Measurements from ENCODE around the gene DEFB129. TPM values are rescaled to one million over a fixed set of nuclear protein-coding genes. Genes with fewer than 3 reads are reported as not detected.

Gene DEFB129
- total RNA-seq, 1 experiment from 2014 or later = not detected

- peaks cover 3% of the 10 kb centered on the region; the same call in 1 of the 2 replicates for H3K27me3 ChIP-seq (ENCODE audit: insufficient read depth, low read length)
These were observed 10.4 kb downstream of the DEFB129 start for GRCh38 chr20:237489-237888.

More at GRCh38 chr20:237489-237888, 10.4 kb downstream of the DEFB129 start:
- WGBS (ENCODE audit: extremely low coverage, insufficient read length, low lambda C conversion rate) = no CpG with 5 or more reads among the region's 4 CpGs
- H2BK20ac ChIP-seq (ENCODE audit: low read depth, low read length, poor library complexity, severe bottlenecking) = no peak overlapping the region
- no peak overlapping the region for H4K8ac ChIP-seq (replicated peaks; ENCODE audit: insufficient read length, low read depth, low read length)
- no peak overlapping the region for H3K4me2 ChIP-seq (ENCODE audit: insufficient read depth, insufficient read length, low read length)
- no peak overlapping the region for H3K14ac ChIP-seq (ENCODE audit: insufficient read depth, low read length)
- H3K27me3 Mint-ChIP-seq (ENCODE audit: low read depth) = peaks cover 93% of the 10 kb centered on the region
- H3K23ac ChIP-seq (ENCODE audit: insufficient read length, low read depth, low read length) = no peak overlapping the region
- H3K27ac Mint-ChIP-seq = no peak overlapping the region
- H2AK5ac ChIP-seq (ENCODE audit: insufficient read length, low read length) = no peak overlapping the region
- H2AFZ ChIP-seq (ENCODE audit: low read length) = no peak overlapping the region
- H3K4me1 ChIP-seq (ENCODE audit: insufficient read depth, low read length) = no peaks in the 10 kb centered on the region
- H3K23me2 ChIP-seq (ENCODE audit: insufficient read length, low read depth, low read length, poor library complexity, severe bottlenecking) = no peaks in the 10 kb centered on the region
- no peaks in the 10 kb centered on the region for H3K9me3 ChIP-seq (ENCODE audit: control insufficient read depth, low read depth, low read length)
- no peaks in the 10 kb centered on the region for H4K20me1 ChIP-seq (ENCODE audit: control insufficient read depth, insufficient read depth, insufficient read length)
- H3K4me1 Mint-ChIP-seq = peaks cover 2 to 3% of the 10 kb centered on the region in 2 experiments; a peak in 2 of 4 replicates
- no peaks in the 10 kb centered on the region for H3K36me3 Mint-ChIP-seq (ENCODE audit: insufficient read depth in 1 of 3, low read depth in 3 of 3)
- H3K79me1 ChIP-seq (ENCODE audit: insufficient read depth, low read depth, low read length, poor library complexity, severe bottlenecking) = no peaks in the 10 kb centered on the region
- no peak overlapping the region for H2BK5ac ChIP-seq (ENCODE audit: insufficient read length, low read length)
- H3K9me3 Mint-ChIP-seq = peaks cover 0 to 1% of the 10 kb centered on the region in 2 experiments; a peak in 1 of 5 replicates
- no peak overlapping the region for H3T11ph ChIP-seq (ENCODE audit: low read length)
- no peak overlapping the region for H2BK12ac ChIP-seq (ENCODE audit: insufficient read length, low read depth, low read length)
- no peak overlapping the region for H3K18ac ChIP-seq (ENCODE audit: insufficient read length, low read depth, low read length)
- H2BK15ac ChIP-seq (ENCODE audit: low read depth, low read length) = no peak overlapping the region
- TF ChIP-seq, protein P1, sequence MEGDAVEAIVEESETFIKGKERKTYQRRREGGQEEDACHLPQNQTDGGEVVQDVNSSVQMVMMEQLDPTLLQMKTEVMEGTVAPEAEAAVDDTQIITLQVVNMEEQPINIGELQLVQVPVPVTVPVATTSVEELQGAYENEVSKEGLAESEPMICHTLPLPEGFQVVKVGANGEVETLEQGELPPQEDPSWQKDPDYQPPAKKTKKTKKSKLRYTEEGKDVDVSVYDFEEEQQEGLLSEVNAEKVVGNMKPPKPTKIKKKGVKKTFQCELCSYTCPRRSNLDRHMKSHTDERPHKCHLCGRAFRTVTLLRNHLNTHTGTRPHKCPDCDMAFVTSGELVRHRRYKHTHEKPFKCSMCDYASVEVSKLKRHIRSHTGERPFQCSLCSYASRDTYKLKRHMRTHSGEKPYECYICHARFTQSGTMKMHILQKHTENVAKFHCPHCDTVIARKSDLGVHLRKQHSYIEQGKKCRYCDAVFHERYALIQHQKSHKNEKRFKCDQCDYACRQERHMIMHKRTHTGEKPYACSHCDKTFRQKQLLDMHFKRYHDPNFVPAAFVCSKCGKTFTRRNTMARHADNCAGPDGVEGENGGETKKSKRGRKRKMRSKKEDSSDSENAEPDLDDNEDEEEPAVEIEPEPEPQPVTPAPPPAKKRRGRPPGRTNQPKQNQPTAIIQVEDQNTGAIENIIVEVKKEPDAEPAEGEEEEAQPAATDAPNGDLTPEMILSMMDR (conservative IDR thresholded peaks at IDR 0.05) = no peak
- no peak overlapping the region for H3K56ac ChIP-seq (ENCODE audit: insufficient read length, low read depth, low read length)
- no peak overlapping the region for H3K4ac ChIP-seq (ENCODE audit: low read depth, low read length)
- no peak overlapping the region for H4K5ac ChIP-seq (ENCODE audit: insufficient read length, low read depth, low read length)
- no peak overlapping the region for H3K9ac ChIP-seq (ENCODE audit: extremely low read depth, insufficient read length, low read length)
- no peak overlapping the region for H3K27ac ChIP-seq (ENCODE audit: insufficient read length, low read depth, low read length)
- no peak for DNase-seq
- no peaks in the 10 kb centered on the region for H3K79me2 ChIP-seq (ENCODE audit: insufficient read depth, low read length)
- no peak overlapping the region for H4K91ac ChIP-seq (ENCODE audit: insufficient read length, low read depth, low read length)
- no peak overlapping the region for H2BK120ac ChIP-seq (ENCODE audit: low read depth, low read length, poor library complexity, severe bottlenecking)
- H3K4me3 Mint-ChIP-seq = no peak overlapping the region

All from H9 (cell line).